HG03159 (cell line): Measurements from ENCODE around the gene KRT17.
"Not testable (repeated sequence)": the region's sequence is repeated elsewhere in the genome, so short reads cannot be mapped to it uniquely, and the experiment has no call there.

Source experiments
- ATAC-seq: cut with Tn5 transposase; IDR thresholded peaks from one replicate; pipeline ENCODE4 v1.9.1; 2021; ENCODE audit warnings: mild to moderate bottlenecking, moderate library complexity; ENCODE audit not compliant: unreplicated experiment

The KRT17 gene

GRCh38 chr17:41600318-41600717, 24.1 kb downstream of the KRT17 start:
- no peak for ATAC-seq

- no peak for ATAC-seq
Observed at GRCh38 chr17:41599680-41600079, 24.7 kb downstream of the KRT17 start.

- ATAC-seq: no peak
Observed at GRCh38 chr17:41595585-41595984, 28.8 kb downstream of the KRT17 start.

GRCh38 chr17:41594363-41594915, 29.9 kb downstream of the KRT17 start:
- no peak for ATAC-seq

- ATAC-seq: no peak
Observed at GRCh38 chr17:41593306-41593981, 30.9 kb downstream of the KRT17 start.

- ATAC-seq: no peak
Observed at GRCh38 chr17:41592601-41593305, 31.6 kb downstream of the KRT17 start.

- ATAC-seq: no peak
Observed at GRCh38 chr17:41589301-41589700, 35.1 kb downstream of the KRT17 start.

- no peak for ATAC-seq
Observed at GRCh38 chr17:41588126-41588810, 36.1 kb downstream of the KRT17 start.

GRCh38 chr17:41586863-41587495, 37.4 kb downstream of the KRT17 start, which contains the start of gene KRT14:
Gene KRT14 (minus strand): TSS chr17:41586895. CDS start chr17:41586834, 61 bp downstream.
- no peak for ATAC-seq

GRCh38 chr17:41585301-41586056, 38.9 kb downstream of the KRT17 start:
- ATAC-seq: no peak

GRCh38 chr17:41584331-41584927, 39.9 kb downstream of the KRT17 start:
- ATAC-seq: not testable (repeated sequence)

GRCh38 chr17:41583137-41584127, 40.9 kb downstream of the KRT17 start:
- ATAC-seq: no peak

- ATAC-seq: not testable (repeated sequence)
Observed at GRCh38 chr17:41582061-41582968, 42.1 kb downstream of the KRT17 start.

- no peak for ATAC-seq
Observed at GRCh38 chr17:41581366-41582060, 42.9 kb downstream of the KRT17 start.

GRCh38 chr17:41580687-41581365, 43.5 kb downstream of the KRT17 start:
- no peak for ATAC-seq

- no peak for ATAC-seq
Observed at GRCh38 chr17:41580244-41580575, 44.2 kb downstream of the KRT17 start.
